OCI-LY7 (cell line): ENCODE data around the gene CMIP. TPM values are rescaled to one million over a fixed set of nuclear protein-coding genes. Genes with fewer than 3 reads are reported as not detected.

Source experiments
- BruUV-seq: library from RNA; stranded (reverse); fragments of 400-500 nt; replicated peaks from 2 replicates; lab custom pipeline; 2021; lab: Mats Ljungman, UMichigan
- CTCF ChIA-PET: fragments of 300-600 bp; sonication (Branson Sonifier 250); formaldehyde crosslinking; loops from one replicate; lab custom pipeline; 2022; ENCODE audit warnings: antibody characterized with exemption; ENCODE audit not compliant: unreplicated experiment; lab: Charles Lee
- POLR2A ChIA-PET: fragments of 300-600 bp; sonication (Branson Sonifier 250); formaldehyde crosslinking; loops from one replicate; lab custom pipeline; 2022; ENCODE audit warnings: antibody characterized with exemption; lab: Charles Lee
- DNase-seq: peaks from one replicate; pipeline ENCODE4 v3.0.0-alpha.2; 2015; ENCODE audit warnings: low spot score
- H2AFZ ChIP-seq: fragments of 200-600 bp; sonication (generic), shearing (Covaris generic); 2 replicates; pipeline ENCODE4 v1.6.1; 2014; ENCODE audit warnings: mild to moderate bottlenecking, antibody characterized with exemption, low read length, moderate library complexity
- H3K27ac ChIP-seq: fragments of 200-600 bp; sonication (generic); 2 replicates; pipeline ENCODE4 v1.5.1; 2014; ENCODE audit warnings: mixed run types, low read depth, mild to moderate bottlenecking, moderate library complexity, low read length, inconsistent platforms; ENCODE audit not compliant: poor library complexity, severe bottlenecking
- H3K36me3 ChIP-seq: fragments of 200-600 bp; sonication (generic); 2 replicates; pipeline ENCODE4 v1.6.1; 2014; ENCODE audit warnings: mild to moderate bottlenecking, antibody characterized with exemption, low read length, moderate library complexity, mixed read lengths; ENCODE audit not compliant: insufficient read depth
- H3K4me1 ChIP-seq: fragments of 200-600 bp; sonication (generic); 2 replicates; pipeline ENCODE4 v1.5.1; 2014; ENCODE audit warnings: mild to moderate bottlenecking, low read length; ENCODE audit not compliant: insufficient read depth, poor library complexity, severe bottlenecking
- H3K4me2 ChIP-seq: fragments of 200-600 bp; sonication (generic); 2 replicates; pipeline ENCODE4 v1.6.1; 2014; ENCODE audit warnings: mild to moderate bottlenecking, low read length
- H3K4me3 ChIP-seq: fragments of 200-600 bp; sonication (generic); 2 replicates; pipeline ENCODE4 v1.5.1; 2014; ENCODE audit warnings: mild to moderate bottlenecking, low read depth, low read length; ENCODE audit not compliant: poor library complexity, severe bottlenecking
- H3K79me2 ChIP-seq: fragments of 200-600 bp; sonication (generic); 2 replicates; pipeline ENCODE4 v1.6.1; 2016; ENCODE audit warnings: low read depth, mild to moderate bottlenecking, low read length, moderate library complexity, mixed read lengths; ENCODE audit not compliant: insufficient read depth
- H3K9me2 ChIP-seq: fragments of 200-600 bp; sonication (generic); 2 replicates; pipeline ENCODE4 v1.6.1; 2016; ENCODE audit warnings: mild to moderate bottlenecking, low read length, mixed read lengths; ENCODE audit not compliant: insufficient read depth
- H3K9me3 ChIP-seq: fragments of 200-600 bp; sonication (generic); 2 replicates; pipeline ENCODE4 v1.6.1; 2014; ENCODE audit warnings: mild to moderate bottlenecking, mixed run types, low read length, mixed read lengths
- H4K20me1 ChIP-seq: fragments of 200-600 bp; sonication (generic); 2 replicates; pipeline ENCODE4 v1.6.1; 2014; ENCODE audit warnings: mild to moderate bottlenecking, antibody characterized with exemption, low read length, moderate library complexity, mixed read lengths; ENCODE audit not compliant: insufficient read depth
- CTCF ChIP-seq: fragments of 200-600 bp; sonication (generic); conservative IDR thresholded peaks from 2 replicates; pipeline ENCODE4 v1.5.1; 2014; ENCODE audit warnings: mild to moderate bottlenecking, antibody characterized with exemption, low read length, moderate library complexity, mixed read lengths
- EZH2phosphoT487 ChIP-seq: fragments of 200-600 bp; sonication (generic); IDR thresholded peaks from 2 replicates; pipeline ENCODE4 v1.6.1; 2018; ENCODE audit warnings: low read depth, borderline replicate concordance, mild to moderate bottlenecking, mixed run types, antibody characterized with exemption, low read length, moderate library complexity, mixed read lengths
- intact Hi-C: fragments of 100-400 bp; cut with micrococcal nuclease; formaldehyde crosslinking; loops from one replicate; pipeline ENCODE4 v1.10.0; 2022; ENCODE audit not compliant: unreplicated experiment
- total RNA-seq, 2 experiments: library from RNA; depleted of rRNA in 1 of 2; stranded (reverse); fragments of >200 nt in 1 of 2; shearing (Covaris generic) in 1 of 2; gene quantifications; 2 replicates each; pipeline ENCODE4 v1.2.3, GENCODE V29; 2014 to 2022

The CMIP gene
- total RNA-seq, 2 experiments from 2014 or later, result 15.4 to 70.3 TPM

DNA sequence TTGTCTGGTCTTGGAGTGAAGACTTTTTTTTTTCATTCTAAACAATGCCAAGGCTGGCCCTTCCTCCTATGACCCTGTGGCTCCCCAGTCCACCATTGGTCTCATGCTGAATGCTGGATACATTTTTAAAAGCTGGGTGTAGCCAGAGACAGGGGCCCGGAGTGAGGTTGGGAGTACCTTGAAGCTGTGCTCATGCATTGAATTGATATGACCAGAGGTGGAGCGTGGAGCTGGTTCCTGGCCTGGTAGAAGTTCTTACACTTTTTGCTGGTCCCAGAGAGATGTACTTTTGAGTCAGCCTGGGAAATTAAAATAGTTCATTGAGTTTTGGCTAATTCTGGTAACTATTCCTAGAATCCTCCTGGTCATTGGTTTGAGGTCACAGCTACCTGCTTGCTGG lies 83.6 kb downstream of the CMIP start:
- H3K4me2 ChIP-seq, result no peak overlapping the region
- no peaks in the 10 kb centered on the region; the same call in 1 of the 2 replicates for H3K36me3 ChIP-seq
- no peaks in the 10 kb centered on the region for H3K4me1 ChIP-seq
- TF ChIP-seq CTCF (0 out of 2 replicates have a peak, but pooled peaks have one; percentile 22), EZH2phosphoT487 (no peak)
- no peak overlapping the region for H2AFZ ChIP-seq
- intact Hi-C loops, result no loop called here
- no peak for DNase-seq
- peaks cover 13% of the 10 kb centered on the region; the same call in 1 of the 2 replicates for H3K79me2 ChIP-seq
- no TSS peak for BruUV-seq
- no peaks in the 10 kb centered on the region for H4K20me1 ChIP-seq
- ChIA-PET POLR2A (no interaction called here), CTCF (interaction anchor here (1.0 kb wide), 1 partner anchor 47 kb away, joined by 3 read pairs; no protein-coding TSS in a partner anchor)
- H3K4me3 ChIP-seq, result no peak overlapping the region
- H3K9me3 ChIP-seq, result no peaks in the 10 kb centered on the region
- H3K27ac ChIP-seq, result no peak overlapping the region
- no peaks in the 10 kb centered on the region for H3K9me2 ChIP-seq

GRCh38 chr16:81530296-81530721 lies 85.7 kb downstream of the CMIP start:
- POLR2A ChIA-PET, result no interaction called here

More at GRCh38 chr16:81530296-81530721, 85.7 kb downstream of the CMIP start:
- Histone ChIP-seq H4K20me1 (no peaks in the 10 kb centered on the region), H3K79me2 (peaks cover 19% of the 10 kb centered on the region; the same call in 1 of the 2 replicates), H3K4me2 (no peak overlapping the region), H3K27ac (no peak overlapping the region), H3K9me2 (no peaks in the 10 kb centered on the region), H3K4me3 (no peak overlapping the region), H3K9me3 (no peaks in the 10 kb centered on the region), H2AFZ (no peak overlapping the region), H3K36me3 (no peaks in the 10 kb centered on the region; the same call in 1 of the 2 replicates), H3K4me1 (no peaks in the 10 kb centered on the region)
- intact Hi-C loops, result no loop called here
- BruUV-seq, result no TSS peak
- CTCF ChIA-PET, result no interaction called here
- no peak for DNase-seq
- TF ChIP-seq EZH2phosphoT487 (no peak), CTCF (no peak)
